Inflammatory macrophage treated with lipopolysaccharide for 4 hours (primary cell): Measurements from ENCODE around the gene HSF5.
"Not testable (repeated sequence)": the region's sequence is repeated elsewhere in the genome, so short reads cannot be mapped to it uniquely, and the experiment has no call there.

Experiments
- DNase-seq: peaks from one replicate; pipeline ENCODE4 v3.0.0-alpha.2; 2020

HSF5 gene

DNA sequence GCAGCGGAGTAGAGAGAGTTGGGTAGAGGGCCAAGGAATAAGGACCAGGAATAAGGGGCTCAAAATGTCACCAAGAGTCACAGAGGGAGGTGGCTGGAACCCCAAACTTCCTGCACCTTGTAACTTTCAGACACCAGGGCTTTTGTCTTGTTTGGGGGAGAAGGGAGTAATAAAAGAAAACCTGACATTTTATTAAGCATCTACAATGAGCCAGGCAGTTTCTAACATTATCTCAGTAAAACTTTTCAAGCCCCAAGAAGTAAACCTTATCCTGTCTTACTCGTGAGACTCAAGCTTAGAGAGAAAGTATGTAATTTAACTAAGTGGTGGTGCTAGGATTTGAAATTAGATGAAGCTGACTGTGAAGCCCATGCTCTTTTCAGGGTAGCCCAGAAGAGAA lies 27.1 kb upstream of the HSF5 start:
- DNase-seq = no peak

- no peak for DNase-seq
Measured at GRCh38 chr17:58514770-58515157, 26.6 kb upstream of the HSF5 start.

DNA sequence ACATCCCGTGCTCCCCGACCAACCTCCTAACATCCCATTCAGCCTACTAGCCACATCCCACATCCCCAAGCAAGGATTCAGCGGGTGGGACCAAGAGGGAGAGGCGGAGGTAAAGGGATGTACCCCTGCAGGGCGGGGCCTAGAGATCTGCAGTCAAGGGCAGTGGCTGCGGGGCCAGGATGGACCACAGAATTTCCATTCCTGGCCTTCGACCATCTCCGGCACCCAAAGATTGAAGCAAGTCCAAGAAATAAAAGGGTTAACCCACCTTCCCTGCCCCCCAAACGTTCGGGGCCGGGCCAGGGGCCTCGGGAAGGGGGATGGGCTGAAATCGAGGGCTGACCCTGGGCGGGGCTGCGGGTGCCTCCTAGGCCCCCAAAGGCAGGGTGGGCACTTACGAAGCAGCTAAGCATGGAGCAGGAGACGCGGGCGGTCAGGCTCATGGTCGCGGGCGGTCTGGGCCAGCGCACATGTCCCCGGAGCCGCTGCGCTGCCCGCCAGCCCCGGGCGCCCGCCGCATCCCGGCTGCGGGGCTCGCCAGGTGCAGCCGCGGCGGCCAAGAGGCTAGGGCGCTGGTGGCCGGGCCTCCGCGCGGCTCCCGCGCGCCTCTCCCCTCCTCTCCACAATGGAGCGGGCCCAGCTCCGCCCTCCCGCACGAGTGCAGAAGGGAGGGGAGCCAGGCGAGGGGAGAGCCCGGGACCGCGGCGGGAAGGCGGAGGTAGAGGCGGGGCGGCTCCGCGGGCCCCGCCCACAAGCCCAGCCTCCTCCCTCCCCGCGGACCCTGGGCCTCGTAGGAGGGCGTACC lies 26.0 kb upstream of the HSF5 start, which contains the start of gene MTMR4:
MTMR4 (minus strand) TSS at position 674 of the 805 bp plus-strand sequence; CDS start at position 443, 231 bp downstream.
- peak; percentile 69 for DNase-seq

- DNase-seq = no peak
Measured at GRCh38 chr17:58513267-58513964, 25.2 kb upstream of the HSF5 start.

- no peak for DNase-seq
Measured at GRCh38 chr17:58510075-58510474, 21.9 kb upstream of the HSF5 start.

DNA sequence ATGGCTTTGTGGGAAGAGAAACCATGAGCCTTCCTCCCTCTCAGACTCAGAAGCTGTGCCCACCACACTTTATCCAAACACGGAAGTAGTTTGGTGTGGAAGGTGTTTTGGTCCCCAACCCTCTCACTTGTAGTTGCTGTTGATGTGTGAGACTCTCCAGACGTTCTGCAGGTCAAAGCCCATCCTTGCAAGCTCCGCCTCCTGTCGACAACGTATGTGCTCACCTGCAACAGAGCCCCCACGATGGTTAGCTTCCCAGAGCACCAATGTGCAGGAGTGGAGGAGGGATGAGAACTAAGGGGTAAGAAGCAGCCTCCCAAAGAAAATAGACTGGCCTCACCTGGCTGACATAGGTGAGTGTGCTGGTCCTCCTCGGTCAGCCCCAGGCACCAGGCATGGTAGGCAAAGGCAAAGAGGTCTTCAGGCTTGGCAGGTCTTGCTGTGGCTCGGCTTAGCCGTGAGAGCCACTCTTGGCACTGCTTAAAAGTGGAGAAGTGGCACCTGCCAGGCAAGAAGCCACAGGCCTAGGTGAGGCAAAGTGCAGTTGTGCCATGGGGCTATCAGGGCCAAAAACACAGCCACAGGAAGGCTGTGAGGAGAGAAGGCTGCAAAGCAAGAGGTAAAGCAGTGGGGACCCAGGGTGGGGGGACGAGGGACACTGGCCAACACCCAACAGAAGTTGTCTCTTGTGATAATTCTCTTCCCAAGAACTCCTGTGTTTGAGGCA lies 20.3 kb upstream of the HSF5 start:
- no peak for DNase-seq

GRCh38 chr17:58507123-58507634 lies 19.0 kb upstream of the HSF5 start:
- DNase-seq = peak; percentile 82

DNA sequence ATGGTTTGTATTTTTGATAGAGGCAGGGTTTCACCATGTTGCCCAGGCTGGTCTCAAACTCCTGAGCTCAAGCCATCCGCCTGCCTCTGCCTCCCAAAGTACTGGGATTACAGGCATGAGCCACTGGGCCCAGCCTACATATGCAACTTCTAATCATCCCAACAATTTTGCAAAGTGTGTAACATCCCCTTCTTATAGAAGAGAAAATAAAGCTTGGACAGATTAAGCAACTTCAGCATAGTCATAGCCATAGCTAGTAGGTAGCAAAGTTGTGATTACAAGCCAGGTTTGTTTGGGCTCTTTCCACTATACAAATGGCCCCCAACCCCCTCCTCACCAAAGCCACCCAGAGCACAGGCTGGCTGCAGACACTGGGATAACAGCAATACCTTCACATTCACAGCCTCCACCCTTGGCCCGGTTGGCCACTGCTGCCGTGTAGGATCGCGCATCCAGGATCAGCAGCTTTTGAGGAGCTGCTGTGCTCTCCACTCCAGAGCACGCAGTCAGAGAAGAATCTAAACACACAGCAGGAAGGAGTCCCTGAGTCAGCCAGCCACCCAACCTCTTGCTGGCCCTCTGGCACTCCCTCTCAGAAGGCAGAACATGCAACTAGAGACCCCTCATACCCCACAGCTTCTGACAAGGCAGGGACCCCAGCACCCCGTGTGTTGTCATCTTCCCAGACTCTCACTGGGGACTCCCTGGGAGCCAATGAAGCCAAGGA lies 18.3 kb upstream of the HSF5 start:
- DNase-seq = no peak

DNA sequence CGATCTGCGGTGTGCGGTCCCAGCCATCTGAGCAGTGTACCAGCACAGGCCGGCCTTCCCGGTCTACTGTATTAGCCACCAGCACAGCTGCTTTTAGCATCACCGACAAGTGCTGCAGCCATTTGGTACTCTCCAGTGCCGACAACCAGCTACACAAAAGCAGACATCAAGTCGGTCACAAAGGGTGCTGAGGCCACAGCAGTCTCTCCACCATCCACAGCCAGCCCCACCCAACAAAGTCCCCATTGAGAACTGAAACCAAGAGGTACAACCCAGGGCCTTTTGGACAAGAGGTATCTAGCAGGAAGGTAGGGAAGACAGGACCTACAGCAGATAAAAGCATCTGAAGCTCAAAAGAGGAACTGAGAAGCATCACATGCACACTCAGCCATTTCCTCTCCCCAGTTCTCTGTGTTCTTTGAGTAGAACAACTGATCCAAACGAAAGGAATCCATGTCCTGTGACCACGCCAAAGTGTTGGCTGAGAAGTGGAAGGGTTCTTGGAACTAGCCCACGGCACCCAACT lies 16.7 kb upstream of the HSF5 start:
- peak; percentile 54 for DNase-seq

- peak; percentile 65 for DNase-seq
Measured at GRCh38 chr17:58503866-58504265, 15.7 kb upstream of the HSF5 start.

GRCh38 chr17:58503134-58503533 lies 14.9 kb upstream of the HSF5 start:
- DNase-seq = not testable (repeated sequence)

- no peak for DNase-seq
Measured at GRCh38 chr17:58501451-58501850, 13.2 kb upstream of the HSF5 start.

DNA sequence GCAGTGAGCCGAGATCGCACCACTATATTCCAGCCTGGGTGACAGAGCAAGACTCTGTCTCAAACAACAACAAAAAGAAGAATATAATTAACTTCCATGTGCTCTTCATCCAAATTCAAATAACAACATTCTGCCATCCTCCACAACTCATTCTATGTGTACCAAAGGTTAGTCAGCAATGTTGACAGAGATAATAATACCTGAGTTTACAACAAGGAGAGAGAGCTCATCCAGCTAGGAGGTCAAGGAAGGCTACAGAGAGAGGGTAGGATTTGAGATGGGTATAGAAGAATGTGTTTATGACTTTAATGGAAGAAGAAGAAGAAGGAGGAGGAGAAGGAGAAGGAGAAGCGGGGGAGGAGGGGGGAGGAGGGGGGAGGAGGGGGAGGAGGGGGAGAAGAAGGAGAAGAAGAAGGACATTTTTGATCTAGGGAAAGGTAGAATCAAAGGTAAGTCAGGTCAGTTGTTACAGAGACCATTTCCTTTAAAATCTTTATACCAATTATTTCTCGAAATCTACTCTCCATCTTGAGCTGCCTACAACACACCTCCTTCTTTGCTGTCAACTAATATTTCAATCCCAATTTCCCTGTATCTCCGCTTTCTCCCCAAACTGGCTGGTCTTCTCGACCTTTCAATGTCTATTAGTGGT lies 10.1 kb upstream of the HSF5 start:
- DNase-seq = no peak

GRCh38 chr17:58493506-58493905 lies 5.3 kb upstream of the HSF5 start:
- DNase-seq = no peak

DNA sequence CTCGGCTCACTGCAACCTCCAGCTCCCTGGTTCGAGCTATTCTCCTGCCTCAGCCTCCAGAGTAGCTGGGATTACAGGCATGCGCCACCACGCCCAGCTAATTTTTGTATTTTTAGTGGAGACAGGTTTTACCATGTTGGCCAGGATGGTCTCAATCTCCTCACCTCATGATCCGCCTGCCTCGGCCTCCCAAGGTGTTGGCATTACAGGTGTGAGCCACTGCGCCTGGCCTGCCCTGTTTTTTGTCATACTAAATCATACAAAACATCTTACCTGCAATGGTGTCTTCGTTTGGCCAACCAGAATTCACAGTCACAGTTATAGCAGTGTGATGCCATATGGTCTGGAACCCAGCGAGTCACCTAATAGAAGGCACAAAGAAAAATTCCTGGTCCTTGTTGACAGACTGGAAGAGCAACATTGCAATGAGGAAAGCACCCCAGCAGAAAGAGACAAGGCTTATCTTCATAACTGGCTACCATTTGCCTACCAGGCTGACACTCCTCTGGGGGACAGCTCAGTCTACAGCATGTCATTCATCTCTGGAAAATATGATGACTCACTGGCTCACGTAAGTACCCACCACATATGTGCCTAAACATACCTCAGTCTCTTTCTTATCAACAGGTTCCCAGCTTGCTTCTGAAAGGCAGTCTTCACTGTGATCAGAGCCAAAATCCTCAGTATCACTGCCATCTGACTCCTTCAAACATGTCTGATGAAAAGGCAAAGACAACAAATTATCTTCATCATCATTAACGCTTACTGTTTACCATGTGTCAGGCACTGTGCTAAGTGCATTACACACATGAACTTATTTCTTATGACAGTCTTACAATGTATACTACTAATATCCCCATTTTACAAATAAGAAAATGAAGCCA lies 4.3 kb upstream of the HSF5 start:
- DNase-seq = no peak

GRCh38 chr17:58491510-58492045 lies 3.4 kb upstream of the HSF5 start:
- no peak for DNase-seq

DNA sequence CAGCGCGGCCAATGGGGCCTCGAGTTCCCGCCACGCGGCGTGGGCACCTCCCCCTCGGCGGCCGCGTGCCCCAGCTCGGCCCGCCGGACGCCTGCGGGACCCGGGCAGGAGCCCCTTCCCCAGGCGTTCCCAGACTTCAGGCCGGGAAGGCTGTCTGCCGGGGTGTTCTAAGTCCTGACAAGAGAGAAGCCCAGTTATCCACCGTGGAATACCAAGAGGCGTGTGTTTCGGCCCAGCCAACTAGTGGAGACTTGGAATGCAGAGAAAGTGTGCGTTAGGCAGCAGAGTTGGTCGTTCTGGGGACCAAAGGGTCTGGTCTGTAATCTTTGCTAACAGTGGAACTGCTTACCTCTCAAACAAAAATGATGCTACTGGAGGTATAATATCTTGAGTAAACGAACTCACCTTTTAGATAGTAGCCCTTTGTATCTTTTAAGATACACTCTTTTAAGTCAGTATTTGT lies 251 bp upstream of the HSF5 start:
- no peak for DNase-seq

DNA sequence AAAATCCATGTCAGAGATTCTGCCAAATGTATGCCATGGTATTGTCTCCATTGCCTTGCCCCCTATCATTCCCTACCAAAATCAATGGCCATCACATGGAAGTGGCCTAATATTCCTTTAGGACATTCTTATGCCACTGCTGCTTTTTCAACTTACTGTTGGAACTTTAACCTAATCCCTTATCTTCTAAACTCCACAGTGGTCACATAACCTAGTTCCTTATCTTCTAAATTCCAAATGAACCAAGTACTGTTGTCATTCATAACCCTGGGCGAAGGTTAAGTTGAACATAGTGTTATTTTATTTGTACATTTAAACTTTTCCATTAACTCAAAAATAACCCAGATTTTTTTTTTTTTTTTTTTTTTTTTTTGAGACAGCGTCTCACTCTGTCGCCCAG lies 3.6 kb downstream of the HSF5 start:
- DNase-seq = no peak

GRCh38 chr17:58481798-58482197 lies 6.4 kb downstream of the HSF5 start:
- DNase-seq = not testable (repeated sequence)

GRCh38 chr17:58480090-58480489 lies 8.1 kb downstream of the HSF5 start:
- peak; percentile 44 for DNase-seq
